GM19240 (cell line): ENCODE measurements around the gene XRCC4.
A peak's percentile ranks its signal among the peaks of the same experiment; 100 is the strongest.

ENCODE experiments used
- DNase-seq: peaks from one replicate; pipeline ENCODE4 v3.0.0; 2011; ENCODE audit warnings: low spot score; ENCODE audit not compliant: insufficient read length

Gene XRCC4

DNA sequence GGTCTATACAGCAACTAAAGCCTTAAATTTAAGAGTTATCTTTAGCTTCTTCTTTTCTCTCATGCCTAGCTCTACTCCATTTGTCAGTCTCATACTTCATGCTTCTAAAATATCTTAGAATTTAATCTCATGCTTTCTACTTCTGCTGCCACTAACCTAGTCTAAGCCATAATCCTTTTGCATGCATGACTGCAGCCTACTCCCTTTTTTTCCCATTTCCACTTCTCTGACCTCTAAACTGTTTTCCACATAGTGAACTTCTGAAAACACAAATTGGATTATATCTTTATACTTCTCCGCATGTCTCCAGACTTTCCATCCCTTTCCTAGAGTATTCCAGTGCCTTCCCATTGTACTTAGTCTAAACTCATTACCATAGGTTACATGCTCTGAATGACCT lies 193.0 kb downstream of the XRCC4 start:
- no peak for DNase-seq

- no peak for DNase-seq
Observed at GRCh38 chr5:83277154-83277553, 199.8 kb downstream of the XRCC4 start.

DNA sequence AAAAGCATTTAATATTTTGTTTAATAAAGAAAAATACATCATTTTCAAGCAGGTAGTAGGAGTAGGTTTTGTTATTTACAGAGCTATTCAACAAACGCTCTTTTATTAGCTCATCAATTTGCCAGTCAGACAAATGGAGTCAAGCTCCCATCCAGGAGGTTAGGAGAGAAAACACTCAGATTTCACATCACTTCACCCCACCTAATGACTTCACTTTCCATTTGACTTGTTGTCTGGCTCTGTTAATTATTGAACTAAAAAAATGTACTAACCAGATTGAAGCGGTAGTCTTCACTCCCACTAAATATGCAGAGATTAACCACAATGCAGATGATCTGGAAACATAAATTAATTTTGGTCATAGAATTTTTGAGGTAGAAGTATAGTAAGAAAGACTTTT lies 200.6 kb downstream of the XRCC4 start:
- DNase-seq, result no peak

GRCh38 chr5:83281176-83281575 lies 203.8 kb downstream of the XRCC4 start:
- no peak for DNase-seq

DNA sequence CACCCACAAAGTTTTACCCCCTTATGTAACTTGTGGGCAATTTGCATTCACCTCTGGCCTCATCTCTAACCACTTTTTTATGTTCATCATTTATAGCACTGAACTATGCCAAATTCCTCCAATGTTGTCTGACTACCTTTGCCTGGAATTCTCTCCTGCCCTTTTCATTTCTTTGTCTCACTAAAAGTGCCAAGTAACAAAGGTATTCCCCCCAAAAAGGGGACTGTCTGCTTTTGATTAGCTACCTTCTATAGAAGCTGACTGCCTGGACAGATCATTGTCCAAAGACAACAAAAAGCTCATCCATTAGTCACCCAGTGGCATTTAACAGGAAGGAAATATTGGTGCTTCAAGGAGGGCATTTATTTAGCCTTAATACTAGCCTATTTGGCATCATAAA lies 204.3 kb downstream of the XRCC4 start:
- no peak for DNase-seq

GRCh38 chr5:83283761-83284160 lies 206.4 kb downstream of the XRCC4 start:
- no peak for DNase-seq

- DNase-seq, result no peak
Observed at GRCh38 chr5:83285661-83286398, 208.5 kb downstream of the XRCC4 start.

- DNase-seq, result no peak
Observed at GRCh38 chr5:83294246-83294645, 216.9 kb downstream of the XRCC4 start.

GRCh38 chr5:83299353-83299752 lies 222.0 kb downstream of the XRCC4 start:
- no peak for DNase-seq

DNA sequence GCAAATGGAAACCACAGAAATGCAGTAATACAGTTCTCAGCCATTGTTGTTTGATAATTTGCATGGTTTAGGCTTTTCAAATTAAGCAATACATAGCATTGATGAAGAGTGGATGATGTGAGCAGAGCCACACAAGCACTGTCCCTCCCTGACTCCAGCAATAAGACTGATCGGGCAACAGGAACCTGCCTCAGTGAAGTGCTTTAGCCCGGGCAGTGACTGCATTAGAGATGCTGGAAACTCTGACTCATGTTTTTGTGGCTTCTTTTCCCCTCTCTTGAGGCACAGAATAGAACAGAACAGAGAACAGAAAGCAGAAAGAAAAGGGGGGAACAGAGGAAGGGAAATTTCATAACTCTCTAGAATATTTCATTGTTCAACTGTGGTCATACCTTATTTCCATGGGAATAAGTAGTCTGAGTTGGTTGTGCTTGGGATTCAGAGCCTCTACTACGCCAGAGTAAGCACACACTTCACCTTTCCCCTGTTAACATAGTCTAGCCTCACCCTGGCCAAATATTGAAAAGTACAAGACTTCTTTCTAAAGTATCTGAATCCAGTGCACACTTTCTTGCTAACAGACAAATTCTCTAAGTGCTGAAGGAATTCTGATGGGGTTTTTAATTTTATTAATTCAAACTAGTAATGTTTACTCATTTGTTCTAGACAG lies 229.4 kb downstream of the XRCC4 start:
- peak; percentile 23 for DNase-seq

DNA sequence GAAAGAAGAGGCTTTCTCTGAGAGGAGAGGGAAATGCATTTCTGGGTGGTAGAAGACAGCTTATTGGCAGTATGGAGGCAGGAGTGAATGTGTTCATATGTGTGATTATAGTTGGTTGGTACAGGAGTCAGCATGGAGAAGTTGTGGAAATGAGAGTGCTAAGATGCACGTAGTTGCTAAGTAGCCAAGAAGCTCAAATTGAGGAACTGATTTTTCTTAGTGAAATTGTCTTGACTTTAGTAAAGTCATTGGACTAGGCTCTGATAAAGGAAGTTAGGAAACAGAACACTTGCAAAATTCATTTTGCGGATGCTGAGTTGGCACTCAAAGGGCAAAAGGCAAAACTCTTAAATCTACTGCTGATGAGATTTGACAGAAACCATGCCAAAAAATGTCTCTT lies 235.3 kb downstream of the XRCC4 start:
- DNase-seq, result no peak

GRCh38 chr5:83313436-83313835 lies 236.1 kb downstream of the XRCC4 start:
- DNase-seq, result no peak

- DNase-seq, result no peak
Observed at GRCh38 chr5:83321483-83322055, 244.2 kb downstream of the XRCC4 start.

GRCh38 chr5:83322273-83322924 lies 245.1 kb downstream of the XRCC4 start:
- no peak for DNase-seq

GRCh38 chr5:83323557-83324180 lies 246.3 kb downstream of the XRCC4 start:
- DNase-seq, result no peak

- no peak for DNase-seq
Observed at GRCh38 chr5:83331842-83332241, 254.5 kb downstream of the XRCC4 start.

GRCh38 chr5:83337453-83338035 lies 260.2 kb downstream of the XRCC4 start:
- no peak for DNase-seq

DNA sequence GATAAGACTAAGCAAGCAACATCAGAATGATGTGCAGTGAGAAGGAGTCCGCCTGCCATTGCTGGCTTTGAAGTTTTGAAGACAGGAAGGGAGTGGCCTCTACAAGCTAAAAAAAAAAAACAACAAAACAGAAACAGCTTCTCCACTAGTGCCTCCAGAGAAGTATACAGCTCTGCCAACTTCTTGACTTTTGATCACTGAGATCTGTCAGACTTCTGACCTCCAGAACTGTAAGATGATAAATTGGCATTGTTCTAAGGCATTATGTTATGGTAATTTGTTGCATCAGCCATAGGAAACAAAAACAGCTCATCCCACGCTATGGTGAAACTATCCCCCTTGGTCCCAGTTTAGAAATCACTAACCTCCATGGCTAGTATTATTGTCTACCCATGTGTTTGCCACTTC lies 263.2 kb downstream of the XRCC4 start:
- DNase-seq, result no peak

- DNase-seq, result no peak
Observed at GRCh38 chr5:83341815-83342334, 264.5 kb downstream of the XRCC4 start.

DNA sequence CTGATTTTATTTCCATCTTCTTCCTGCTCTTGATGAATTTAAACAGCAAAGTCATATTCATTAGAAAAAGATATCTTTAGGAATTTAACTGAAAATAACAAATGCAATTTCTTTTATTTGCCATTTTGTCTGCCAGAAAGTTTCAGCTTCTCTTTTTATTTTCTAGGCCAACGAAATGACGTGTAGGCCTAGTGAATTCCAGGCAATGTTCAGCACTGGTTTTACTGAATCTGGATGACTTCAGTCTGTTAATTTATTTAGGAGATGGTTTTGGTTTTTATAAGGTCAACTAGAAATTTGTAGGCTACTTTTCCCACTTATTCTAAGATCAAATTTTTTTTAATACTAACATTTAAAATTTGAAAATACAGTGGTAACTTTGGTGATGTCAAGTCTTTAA lies 265.1 kb downstream of the XRCC4 start:
- DNase-seq, result no peak

- DNase-seq, result no peak
Observed at GRCh38 chr5:83343299-83343698, 266.0 kb downstream of the XRCC4 start.
